Uterus (tissue), 2 donors: ENCODE results near the gene GOLPH3L.

Source experiments
- POLR2A ChIP-seq, 2 donors: fragments of 450-650 bp; IDR thresholded peaks; one replicate each; pipeline ENCODE4 v1.6.1; 2016; ENCODE audit warnings: antibody characterized with exemption in 2 of 2, mild to moderate bottlenecking in 1 of 2, moderate library complexity in 1 of 2
- TF ChIP-seq, protein P1 (sequence below), 4 experiments: fragments of 200-600 bp in 2 of 4; fragments of 450-650 bp in 2 of 4; sonication (generic) in 2 of 4; IDR thresholded peaks; one replicate each; pipeline ENCODE4 v1.5.1; 2016 to 2019; ENCODE audit warnings: antibody characterized with exemption in 4 of 4, mild to moderate bottlenecking in 2 of 4, moderate library complexity in 1 of 4

DNA sequence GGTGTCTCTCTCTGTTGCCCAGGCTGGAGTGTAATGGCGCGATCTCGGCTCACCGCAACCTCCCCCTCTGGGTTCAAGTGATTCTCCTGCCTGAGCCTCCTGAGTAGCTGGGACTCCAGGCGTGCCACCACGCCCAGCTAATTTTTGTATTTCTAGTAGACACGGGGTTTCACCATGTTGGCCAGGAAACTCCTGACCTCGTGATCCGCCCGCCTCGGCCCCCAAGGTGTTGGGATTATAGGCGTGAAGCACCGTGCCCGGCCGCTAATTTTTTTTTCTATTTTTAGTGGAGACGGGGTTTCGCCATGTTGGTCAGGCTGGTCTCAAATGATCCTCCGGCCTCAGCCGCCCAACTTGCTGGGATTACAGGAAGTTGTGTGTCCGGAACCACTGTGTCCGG is 23.1 kb upstream of the GOLPH3L start:
- TF ChIP-seq, protein P1, sequence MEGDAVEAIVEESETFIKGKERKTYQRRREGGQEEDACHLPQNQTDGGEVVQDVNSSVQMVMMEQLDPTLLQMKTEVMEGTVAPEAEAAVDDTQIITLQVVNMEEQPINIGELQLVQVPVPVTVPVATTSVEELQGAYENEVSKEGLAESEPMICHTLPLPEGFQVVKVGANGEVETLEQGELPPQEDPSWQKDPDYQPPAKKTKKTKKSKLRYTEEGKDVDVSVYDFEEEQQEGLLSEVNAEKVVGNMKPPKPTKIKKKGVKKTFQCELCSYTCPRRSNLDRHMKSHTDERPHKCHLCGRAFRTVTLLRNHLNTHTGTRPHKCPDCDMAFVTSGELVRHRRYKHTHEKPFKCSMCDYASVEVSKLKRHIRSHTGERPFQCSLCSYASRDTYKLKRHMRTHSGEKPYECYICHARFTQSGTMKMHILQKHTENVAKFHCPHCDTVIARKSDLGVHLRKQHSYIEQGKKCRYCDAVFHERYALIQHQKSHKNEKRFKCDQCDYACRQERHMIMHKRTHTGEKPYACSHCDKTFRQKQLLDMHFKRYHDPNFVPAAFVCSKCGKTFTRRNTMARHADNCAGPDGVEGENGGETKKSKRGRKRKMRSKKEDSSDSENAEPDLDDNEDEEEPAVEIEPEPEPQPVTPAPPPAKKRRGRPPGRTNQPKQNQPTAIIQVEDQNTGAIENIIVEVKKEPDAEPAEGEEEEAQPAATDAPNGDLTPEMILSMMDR (IDR thresholded peaks at IDR 0.05): no peak
- no peak for TF ChIP-seq POLR2A (IDR thresholded peaks at IDR 0.05)
